NCI-H2029 treated with DMSO at 0.1 percent for 48 hours (cell line): ENCODE measurements around the gene PTP4A1.
A peak's percentile ranks its signal among the peaks of the same experiment; 100 is the strongest.

Source experiments
- DNase-seq: peaks from one replicate; lab custom pipeline; 2025; lab: John Stamatoyannopoulos, UW

PTP4A1 gene

DNA sequence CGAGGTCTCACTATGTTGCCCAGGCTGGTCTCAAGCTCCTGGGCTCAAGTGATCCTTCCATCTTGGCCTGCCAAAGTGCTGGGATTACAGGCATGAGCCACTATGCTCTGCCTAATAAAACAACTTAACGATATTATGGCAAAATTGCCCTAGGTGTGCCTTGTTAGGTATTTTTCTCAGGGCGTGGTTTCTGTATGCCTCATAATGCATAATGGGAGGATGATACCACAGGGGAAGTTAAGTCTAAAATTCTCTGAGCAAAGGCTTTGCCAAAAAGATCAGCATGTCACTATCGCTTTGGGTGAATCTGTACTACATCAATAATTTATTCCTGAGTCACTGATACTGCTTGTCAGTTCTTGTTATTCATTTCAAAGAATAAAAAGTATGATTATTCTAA, 15.9 kb upstream of the PTP4A1 start:
- DNase-seq, result no peak

DNA sequence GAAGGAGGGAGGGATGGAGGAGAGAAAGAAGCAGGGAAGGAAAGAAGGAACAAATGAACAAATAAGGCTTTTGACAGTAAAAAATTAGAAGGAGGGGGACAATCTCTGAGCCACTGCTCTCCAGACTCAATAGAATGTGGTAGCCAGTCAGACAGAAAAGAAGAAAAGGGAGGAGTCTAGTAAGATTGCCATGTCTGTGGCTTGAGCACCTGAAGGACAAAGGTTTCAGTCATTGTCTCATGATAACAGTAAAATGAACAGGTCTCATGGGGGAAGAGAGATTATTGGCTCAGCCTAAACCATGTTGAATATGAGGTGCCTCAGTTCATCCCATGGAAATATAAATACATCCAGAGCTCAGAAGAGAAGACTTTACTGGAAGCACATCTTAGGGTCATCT, 14.0 kb upstream of the PTP4A1 start:
- DNase-seq, result no peak

DNA sequence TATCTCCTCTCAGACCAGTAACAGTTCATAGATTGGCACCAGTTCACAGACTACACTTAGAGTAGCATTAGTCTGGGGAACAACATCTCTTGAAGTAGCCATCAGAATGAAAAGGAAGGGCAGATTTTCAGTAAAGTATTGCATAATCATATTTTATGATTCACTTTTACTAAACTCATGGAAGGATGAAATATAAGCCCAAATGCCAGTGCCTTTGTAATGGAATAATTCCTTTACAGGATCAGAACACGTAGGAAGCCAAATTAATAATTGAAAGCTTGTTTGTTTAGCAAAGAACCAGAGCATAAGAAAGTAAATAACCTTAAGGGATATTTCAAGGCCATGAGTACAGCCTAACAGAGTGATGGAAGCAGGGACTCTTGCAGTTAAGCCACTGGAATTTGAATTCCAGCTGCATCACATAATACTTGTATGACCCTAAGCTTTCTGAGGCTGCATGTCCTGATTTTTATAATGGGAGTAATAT, 11.4 kb upstream of the PTP4A1 start:
- DNase-seq, result no peak

DNA sequence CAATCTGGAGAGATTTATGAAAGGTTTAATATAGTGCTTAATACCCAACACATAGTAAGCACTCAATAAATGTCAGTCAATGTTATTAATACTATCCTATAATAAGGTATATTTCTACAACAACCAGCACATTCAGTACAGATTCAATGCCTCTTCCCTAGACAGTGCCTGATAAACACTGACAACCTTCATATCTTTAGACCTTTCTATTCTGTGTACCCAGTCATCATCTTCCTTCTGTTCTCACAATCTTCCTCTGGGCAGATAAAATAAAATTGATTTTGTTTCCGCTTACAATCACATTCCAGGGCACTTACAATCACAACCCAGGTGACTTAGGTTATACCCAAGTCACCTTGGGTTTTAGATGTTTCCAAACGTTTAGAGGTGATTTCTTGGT, 11.0 kb upstream of the PTP4A1 start:
- no peak for DNase-seq

DNA sequence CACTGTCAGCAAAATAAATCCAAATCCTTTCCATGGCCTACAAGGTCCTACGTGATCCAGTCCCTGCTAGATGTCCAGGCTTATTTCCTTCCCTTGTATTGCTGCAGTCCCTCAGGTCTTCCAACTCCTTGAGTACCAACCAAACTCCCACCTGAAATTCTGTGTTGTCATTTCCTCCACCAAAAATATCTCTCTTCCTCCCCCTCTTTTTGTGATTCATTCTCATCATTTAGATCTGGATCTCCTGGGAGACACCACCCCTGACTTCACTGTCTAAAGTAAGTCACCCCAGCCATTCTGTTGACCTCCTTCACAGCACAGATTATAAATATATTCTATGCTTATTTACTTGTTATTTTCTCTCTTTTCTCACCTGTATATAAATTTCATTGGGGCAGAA, 9.0 kb upstream of the PTP4A1 start:
- DNase-seq, result no peak

DNA sequence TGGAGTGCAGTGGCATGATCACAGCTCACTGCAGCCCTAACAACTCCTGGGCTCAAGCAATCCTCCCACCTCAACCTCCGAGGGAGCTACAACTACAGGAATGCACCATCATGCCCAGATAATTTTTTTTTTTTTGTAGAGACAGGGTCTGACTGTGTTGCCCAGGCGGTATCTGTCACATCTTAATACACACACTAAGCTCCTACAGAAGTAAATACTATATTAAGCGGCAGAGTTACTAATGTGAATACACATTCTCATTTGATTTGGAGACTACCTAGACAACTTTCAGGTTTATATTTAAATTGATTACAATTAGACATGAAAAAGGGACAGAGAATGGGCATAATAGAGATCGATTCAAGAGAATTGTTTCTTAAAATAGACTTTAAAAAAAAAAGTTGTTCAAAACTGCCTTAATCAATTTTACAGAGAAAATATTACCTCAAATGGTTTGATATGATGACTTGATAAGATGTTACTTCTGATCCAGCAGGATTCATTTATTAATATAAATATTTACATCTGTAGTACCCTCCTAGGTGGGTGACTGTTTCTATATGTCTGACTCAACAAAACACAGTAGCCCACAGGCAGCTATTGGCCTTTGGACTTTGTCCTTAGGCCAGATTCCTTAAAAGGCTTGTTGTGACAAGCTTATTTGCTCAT, 7.1 kb upstream of the PTP4A1 start:
- no peak for DNase-seq

DNA sequence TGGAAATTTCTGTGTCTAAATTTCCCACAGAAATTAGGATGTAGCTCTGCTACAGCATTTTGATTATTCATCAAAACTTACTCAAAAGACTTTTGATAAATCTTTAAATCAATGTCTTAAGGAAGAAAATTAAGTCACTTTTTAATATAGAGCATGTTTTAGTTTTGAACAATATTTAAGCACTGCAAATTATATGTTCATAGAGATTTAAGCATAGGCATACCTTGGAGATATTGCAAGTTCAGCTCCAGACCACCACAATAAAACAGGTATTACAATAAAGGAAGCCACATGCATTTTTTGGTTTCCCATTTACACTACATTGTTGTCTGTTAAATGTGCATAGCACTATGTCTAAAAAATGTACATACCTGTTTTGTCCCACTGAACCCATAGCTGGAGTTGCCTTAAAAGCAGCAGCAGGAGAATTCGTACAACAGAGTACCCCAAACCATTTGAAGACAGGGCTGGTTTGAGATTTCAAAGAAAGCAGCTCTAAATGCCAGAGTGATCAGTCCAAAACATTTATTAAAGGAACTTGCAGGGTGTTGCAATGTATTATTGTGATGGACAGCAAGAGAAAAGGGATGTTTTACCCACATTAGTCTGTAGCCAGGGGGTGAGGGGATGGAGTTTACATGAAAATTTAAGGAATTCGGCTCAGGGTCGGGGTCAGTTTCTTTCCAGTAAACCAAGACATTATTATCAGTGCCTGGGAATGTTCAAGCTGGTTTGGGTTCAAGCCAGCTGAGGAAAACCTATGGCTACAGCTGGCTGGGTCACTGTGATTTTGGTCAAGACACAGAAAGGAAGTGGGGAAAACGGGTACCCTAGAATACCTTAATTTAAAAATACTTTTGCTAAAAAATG, 6.3 kb upstream of the PTP4A1 start:
- no peak for DNase-seq

DNA sequence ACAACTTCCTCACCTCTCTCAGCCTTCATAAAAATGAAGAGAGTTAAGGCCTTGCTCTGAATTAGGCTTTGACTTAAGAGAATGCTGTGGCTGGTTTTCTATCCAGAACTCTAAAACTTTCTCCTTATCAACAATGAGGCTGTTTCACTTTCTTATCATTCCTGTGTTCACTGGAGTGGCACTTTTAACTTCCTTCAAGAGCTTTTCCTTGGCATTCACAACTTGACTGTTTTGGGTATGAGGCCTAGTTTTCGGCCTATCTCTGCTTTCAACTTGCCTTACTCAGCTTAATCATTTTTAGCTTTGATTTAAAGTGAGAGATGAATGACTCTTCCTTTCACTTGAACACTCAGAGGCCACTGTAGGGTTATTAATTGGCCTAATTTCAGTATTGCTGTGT, 4.3 kb upstream of the PTP4A1 start:
- DNase-seq, result no peak

DNA sequence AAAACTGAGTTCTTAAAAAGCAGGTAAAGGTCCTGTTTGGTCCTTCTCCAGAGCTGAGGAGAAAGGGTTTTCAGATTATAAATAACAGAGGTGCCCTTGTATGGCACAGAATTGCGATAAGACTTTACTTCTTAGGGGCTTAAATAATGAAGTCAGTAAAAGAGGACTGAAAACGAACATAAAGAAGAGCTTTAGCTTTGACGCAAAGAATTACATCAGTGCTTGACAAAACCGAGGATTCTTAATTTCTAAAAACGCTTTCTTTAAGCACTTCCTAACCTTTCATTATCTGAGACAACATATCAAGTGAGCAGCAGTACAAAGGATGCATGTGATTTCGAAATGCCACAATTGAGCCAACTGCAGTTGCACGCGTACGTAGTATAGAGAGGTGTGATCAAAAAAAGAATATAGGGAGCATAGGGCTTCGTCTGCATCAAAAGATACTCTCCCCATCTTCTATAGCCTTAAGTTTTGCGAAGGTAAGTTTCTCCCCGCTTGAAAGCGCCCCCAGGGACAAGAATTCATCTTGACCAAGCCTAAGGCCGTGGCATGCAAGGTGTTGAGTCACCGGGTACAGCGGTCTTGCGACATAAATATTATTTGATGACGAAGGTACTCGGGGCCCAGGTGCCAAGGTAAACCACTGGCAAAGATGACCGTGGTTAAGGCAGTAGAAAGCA, 778 bp upstream of the PTP4A1 start:
- DNase-seq, result no peak

DNA sequence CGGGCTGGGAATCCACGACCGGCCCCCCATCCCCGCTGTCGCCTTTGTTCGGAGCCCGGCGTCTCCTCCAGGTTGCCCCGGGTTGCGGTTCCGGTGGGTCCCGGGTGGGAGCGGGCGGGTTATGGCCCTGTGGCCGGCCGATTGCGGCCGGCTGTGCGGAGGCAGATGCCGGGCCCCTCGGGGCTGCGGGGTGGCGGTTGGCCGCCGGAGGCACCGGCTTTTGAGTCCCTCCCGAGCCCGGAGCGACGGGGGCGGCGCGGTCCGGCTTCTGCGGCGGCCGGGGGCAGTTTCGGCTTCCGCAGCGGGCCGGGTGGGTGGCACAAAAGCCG, 431 bp downstream of the PTP4A1 start:
- DNase-seq, result no peak

DNA sequence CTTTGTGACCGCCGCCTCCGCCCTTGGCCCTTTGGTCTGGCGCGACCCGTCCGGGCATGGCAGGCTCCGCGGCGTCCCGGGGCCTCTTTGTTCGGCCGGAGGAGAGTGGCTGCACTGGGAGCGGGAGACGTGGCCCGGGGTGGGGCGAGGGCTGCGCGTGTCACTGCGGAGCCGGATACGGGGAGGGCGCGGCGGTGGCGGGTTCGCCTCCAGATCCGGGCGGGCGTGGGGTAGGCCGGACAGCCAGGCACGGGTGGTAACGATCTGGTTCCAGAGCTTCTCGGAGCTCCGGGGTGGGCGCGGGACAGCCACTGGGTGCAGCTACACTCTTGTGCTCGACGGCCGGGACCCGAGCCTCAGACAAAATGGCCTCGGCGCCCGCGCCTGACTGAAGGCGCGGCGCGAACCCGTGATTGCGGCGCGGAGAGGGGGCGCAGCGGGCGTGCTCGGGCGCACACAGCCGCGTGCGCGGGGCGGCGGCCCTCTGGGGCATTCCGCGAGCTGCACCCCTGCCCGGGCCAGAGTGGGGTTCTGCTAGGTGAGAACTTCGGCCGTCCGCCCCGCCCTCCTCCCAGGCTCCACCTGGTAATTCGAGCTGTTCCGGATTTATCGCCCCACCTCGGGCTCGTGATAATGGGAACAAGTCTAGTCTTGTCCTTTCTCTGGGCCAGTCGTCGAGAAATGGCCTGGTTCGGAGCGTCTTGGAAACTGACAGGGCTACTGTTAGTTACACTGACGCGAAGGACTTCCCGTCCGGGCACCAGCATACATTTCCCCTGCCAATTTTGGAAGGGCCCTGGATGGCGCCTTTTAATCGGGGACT, 1.0 kb downstream of the PTP4A1 start:
- DNase-seq, result peak; percentile 59

DNA sequence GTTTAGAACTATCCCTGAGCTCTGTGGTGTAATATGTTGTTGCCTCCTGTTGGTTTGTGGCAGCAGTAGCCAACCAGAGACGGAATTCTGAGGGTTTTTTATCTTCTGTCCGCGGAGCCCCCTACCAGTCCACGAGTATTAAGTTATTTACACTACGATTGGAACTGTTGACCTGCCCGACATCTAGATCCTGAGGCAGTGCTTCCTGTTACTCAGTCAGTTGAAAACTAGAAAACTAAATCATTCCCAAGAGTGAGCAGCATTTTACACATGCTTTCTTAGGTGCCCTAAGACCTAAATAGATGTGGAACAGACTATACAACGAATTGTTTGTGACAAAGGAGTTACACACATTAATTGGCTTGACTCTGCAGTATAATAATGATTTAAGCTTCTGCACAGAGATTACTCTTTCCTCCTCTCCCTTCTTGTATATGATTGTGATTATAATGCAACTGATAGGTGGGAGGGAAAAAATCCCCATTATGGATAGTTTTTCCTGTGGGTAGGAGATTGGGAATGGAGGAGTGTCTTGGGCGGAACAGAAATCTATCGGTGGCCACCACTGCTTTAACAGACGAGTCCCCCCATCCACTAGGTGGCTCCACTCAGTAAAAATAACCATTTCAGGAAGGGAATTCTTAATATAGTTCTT, 1.7 kb downstream of the PTP4A1 start:
- DNase-seq, result peak; percentile 59

DNA sequence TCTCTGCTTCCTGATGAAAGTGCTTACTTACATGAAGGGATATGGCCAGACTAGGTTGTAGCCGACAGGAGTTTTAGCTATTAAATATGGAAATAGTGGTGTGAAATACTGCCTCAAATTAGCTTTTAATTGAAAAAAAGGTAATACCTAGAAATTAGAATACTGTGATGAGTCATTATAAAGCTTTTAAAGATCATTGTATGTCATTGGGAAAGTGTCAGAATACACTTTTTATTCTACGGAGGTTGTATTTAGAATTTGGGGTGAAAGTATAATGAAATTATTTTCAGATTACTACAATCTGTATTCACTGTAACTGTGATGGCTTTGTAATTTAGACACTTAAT, 2.2 kb downstream of the PTP4A1 start:
- no peak for DNase-seq

DNA sequence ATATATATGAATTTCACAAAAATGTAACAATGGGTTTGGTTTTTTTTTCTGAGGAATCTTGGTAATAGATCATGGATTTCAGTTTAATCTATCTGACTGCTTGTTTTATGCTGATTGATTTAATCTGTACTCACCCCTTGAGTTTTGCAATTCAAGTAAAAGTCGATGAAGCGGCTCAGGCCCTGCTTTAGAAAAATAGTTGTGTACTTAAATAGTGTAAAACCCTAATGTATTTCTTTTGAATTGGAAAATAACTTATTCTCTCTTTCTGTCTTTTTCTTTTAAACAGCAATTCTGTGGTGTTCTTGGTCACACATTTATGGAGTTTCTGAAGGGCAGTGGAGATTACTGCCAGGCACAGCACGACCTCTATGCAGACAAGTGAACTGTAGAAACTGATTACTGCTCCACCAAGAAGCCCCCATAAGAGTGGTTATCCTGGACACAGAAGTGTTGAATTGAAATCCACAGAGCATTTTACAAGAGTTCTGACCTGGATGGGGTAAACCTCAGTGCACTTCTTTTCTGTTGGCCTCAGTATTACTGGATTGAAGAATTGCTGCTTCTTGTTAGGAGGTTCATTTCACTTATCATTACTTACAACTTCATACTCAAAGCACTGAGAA, 4.0 kb downstream of the PTP4A1 start:
- no peak for DNase-seq

DNA sequence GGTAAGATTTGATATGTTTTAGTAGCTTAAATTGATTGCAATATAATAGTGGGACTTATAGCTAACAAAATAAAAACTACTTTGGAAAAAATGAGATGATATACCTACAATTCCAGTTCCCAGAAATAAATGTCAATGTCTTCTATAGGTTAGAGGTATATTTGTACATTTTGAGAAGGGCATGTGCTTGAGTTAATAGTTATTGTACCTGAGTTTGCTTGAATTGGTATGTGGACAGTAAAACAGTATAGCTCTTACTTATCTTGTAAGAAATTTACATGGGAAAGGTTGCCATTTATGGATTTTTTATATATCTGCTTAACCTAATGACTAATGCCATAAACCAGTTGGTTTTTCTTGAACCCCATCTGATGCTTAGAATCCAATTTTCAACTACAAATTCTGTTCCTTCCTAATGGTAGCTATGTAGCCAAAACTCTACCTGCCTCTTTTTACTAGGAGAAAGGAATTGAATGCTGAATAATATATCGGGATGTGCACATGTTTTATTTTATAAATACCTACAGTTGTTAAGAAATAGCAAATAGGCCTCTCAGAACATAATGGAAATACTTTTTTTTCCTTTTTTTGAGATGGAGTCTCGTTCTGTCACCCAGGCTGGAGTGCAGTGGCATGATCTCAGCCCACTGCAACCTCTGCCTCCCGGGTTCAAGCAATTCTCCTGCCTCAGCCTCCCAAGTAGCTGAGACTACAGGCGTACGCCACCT, 4.9 kb downstream of the PTP4A1 start:
- no peak for DNase-seq

DNA sequence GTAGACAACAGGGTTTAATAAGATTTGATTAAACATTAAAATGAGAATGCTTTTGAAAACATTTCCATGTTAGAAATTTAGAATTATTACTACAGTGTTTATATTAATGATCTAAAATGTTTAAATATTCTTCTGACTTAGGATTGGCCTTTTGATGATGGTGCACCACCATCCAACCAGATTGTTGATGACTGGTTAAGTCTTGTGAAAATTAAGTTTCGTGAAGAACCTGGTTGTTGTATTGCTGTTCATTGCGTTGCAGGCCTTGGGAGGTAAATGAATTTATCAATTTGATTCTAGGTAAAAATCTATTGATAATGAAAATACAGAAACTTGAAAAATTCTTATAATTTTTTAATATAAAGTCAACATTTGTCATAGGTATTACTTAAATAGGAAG, 6.5 kb downstream of the PTP4A1 start:
- no peak for DNase-seq

DNA sequence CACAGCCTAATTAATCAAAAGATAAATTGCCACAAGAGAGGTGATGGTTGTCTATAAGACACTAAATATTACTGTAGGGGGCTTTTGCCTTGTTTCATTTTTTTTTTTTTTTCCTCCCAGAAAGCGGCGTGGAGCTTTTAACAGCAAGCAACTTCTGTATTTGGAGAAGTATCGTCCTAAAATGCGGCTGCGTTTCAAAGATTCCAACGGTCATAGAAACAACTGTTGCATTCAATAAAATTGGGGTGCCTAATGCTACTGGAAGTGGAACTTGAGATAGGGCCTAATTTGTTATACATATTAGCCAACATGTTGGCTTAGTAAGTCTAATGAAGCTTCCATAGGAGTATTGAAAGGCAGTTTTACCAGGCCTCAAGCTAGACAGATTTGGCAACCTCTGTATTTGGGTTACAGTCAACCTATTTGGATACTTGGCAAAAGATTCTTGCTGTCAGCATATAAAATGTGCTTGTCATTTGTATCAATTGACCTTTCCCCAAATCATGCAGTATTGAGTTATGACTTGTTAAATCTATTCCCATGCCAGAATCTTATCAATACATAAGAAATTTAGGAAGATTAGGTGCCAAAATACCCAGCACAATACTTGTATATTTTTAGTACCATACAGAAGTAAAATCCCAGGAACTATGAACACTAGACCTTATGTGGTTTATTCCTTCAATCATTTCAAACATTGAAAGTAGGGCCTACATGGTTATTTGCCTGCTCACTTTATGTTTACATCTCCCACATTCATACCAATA, 7.8 kb downstream of the PTP4A1 start:
- DNase-seq, result no peak

DNA sequence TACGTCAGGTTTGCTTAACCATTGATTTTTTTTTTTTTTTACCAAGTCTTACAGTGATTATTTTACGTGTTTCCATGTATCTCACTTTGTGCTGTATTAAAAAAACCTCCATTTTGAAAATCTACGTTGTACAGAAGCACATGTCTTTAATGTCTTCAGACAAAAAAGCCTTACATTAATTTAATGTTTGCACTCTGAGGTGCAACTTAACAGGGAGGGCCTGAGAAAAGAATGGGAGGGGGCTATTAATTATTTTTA, 8.4 kb downstream of the PTP4A1 start:
- no peak for DNase-seq

DNA sequence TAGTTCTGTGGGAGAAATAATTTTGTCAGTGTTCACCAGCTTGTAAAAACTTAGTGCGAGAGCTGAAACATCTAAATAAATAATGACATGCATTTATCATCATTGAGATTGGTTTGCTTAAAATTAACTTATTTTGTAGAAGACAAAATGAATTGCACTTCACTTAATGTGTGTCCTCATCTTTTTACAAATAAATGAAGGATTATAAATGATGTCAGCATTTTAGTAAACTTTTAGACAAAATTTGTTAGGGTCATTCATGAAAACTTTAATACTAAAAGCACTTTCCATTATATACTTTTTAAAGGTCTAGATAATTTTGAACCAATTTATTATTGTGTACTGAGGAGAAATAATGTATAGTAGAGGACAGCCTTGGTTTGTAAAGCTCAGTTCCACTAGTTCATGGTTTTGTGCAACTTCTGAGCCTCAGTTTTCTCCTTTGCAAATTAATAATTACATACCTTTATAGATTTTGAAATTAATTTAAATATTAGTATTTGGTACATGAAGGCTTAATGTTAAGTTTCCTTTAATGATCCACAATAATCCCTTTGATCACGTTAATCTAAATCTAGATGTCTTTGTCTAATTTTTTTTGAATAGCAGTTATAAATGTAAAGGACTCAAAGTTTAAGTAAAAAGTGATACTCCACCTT, 9.2 kb downstream of the PTP4A1 start:
- no peak for DNase-seq
